C1 segment of cervical spinal cord (tissue), 14 donors: ENCODE measurements around the gene STX12.
"Not testable (repeated sequence)": the region's sequence is repeated elsewhere in the genome, so short reads cannot be mapped to it uniquely, and the experiment has no call there.

Experiments
- DNase-seq, 14 donors: peaks; one replicate each; lab custom pipeline; 2025; lab: John Stamatoyannopoulos, UW

The STX12 gene

DNA sequence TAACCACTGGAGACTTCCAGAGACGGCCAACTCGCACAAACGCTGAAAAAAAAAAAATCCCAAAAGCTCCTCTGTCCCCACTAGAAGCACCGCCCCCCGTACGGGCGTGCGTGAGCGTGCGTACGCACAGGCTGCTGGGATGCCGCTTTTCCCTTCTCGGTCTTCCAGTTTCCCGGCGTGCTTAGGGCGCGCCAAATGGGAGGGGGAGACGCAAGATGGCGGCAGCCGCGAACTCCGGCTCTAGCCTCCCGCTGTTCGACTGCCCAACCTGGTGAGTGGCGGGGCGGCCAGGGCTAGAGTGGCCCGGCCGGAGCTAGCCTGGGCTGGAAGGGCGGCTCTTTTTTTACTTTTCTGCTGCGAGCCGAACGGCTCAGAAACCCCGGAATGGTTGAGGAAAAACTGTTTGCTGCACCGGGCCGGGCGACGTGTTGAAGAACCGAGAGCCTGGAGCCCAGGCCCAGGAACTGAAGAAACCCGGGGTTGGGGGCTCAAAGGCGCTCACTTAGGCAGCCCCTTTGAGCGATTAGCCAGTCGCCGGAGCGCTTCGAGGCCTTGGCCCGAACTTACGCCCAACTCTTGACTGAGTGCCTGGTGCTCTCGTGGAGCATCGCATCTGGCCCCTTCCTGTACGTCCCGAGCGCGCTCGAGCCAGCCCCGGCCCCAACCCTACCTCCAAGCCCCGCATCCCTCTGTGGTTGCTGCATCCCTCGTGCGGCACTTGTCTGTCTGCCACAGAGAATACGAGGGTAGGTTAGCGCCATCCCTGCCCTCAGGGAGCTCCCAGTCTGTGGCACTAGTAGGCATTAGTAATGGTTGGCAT, 57.8 kb downstream of the STX12 start, which contains the start of gene PPP1R8:
TSS of gene PPP1R8 (plus strand) at position 162 of the 820 bp plus-strand sequence. CDS start at position 216, 54 bp downstream.
- DNase-seq: peak; percentile 38 to 92 (median 88)

DNA sequence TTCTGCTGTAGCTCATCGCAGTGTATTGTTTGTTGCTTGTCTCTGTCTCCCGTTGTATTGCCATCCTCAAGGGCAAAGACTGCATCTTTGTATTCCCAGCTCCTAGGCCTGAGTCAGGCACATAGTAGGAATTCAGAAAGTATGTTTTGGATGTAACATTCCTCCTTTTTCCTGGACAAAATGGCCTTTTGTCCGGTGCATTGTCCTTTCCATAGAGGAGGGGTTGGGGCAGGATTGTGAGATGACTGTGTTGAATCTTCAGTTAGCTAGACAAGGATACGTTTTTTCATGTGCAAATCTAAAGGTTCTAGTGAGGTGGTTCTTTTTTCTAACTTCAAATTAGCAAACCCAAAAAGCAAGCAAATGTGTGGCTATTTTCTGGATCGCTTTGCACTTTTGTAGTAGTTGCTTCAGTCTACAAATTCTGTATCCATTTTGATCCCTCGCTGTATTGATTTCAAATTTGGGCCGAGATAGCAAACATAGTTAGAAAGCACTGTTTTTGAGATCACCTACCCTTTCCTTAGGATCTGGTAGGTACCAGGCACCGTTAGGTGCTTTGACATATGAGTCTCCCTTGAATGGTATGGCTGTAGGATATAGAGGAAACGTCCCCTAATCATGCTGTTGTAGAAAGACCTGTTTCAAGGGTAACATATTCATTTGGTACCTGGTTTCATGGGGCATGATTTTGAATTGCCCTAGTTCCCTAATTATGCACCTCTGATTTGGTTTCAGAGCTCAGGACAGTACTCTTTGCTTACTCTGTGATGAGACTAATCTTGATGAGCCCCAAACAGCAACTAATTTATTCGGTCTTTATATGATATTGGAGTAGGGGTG, 58.8 kb downstream of the STX12 start:
- DNase-seq: no peak

DNA sequence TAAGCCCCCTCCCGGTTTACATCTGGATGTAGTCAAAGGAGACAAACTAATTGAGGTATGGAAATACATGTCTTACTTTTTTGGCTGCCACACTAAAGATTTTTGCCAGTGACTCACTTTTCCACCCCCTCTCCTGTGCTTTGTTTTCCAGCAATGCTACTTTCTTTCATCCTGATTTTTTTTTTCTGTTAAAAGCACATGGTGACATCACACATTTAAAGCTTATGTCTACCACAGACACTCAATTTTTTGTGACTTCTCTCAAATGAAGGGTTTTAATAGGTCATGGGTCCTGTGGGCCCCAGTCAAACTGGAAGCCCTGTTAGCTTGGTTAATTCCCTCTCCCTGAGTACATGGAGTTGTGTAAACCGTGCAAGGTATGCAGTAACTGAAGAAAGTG, 59.7 kb downstream of the STX12 start:
- no peak for DNase-seq

DNA sequence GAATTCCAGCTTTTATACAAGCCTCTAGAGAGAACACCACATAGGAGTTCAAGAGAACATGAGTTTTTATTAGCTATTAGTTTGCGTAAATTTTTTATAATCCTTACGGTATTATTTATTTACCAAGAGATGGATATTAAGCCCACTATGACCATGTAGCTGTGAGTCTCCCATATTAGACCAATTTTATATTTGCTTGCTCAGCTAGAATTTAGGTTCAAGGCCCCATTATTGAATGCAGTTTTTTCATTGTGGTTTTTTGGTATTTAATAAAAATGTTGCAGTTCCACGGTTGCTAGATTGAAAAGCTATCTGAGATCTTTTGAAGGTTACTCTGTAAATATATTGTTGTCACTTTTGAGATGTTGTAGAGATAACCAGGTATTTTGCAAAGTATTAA, 60.5 kb downstream of the STX12 start:
- no peak for DNase-seq

DNA sequence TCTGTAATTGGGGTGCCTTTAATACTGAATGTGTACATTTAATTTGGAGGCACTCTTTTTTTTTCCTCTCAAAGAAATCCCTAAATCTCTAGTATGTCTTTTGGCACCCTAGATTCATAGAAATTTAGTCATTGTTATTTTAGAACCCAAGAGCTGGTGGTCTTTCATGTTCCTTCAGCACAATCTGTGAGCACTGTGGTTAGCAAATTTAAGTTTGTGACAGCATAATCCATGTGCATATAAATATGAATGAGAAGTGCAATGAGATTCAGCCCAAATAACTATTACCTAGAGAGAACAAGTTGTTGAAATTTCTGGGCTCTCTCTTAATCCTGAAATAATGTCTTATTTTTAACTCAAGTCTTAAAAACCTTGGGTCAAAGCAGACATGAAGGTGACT, 62.0 kb downstream of the STX12 start:
- DNase-seq: no peak

DNA sequence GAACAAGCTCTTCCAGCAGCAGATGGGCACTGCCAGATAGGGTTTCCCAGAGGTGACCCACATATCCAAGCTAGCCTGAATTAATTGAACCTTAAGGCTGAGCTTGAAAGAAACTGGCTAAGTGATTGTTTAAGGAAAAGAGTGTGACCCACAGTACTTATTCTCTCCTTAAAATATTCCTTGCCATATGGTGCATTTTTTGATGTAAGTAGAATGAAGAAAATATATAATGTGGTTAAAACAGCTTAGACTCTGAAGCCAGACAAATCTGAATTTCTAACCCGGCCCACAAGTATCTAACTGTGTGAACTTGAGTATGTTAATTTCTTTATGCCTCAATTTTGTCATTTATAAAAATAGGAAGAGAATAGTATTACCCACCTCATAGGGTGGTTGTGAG, 62.5 kb downstream of the STX12 start:
- no peak for DNase-seq

DNA sequence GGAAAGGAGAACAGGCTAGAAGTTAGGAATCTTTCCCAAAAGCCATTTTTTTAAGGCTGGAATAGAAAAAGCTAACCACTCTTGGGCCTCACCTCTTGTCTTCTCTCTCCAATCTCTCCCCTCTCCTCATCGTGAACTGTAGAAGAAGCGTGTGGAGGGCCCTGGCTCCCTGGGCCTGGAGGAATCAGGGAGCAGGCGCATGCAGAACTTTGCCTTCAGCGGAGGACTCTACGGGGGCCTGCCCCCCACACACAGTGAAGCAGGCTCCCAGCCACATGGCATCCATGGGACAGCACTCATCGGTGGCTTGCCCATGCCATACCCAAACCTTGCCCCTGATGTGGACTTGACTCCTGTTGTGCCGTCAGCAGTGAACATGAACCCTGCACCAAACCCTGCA, 76.9 kb downstream of the STX12 start:
- no peak for DNase-seq

DNA sequence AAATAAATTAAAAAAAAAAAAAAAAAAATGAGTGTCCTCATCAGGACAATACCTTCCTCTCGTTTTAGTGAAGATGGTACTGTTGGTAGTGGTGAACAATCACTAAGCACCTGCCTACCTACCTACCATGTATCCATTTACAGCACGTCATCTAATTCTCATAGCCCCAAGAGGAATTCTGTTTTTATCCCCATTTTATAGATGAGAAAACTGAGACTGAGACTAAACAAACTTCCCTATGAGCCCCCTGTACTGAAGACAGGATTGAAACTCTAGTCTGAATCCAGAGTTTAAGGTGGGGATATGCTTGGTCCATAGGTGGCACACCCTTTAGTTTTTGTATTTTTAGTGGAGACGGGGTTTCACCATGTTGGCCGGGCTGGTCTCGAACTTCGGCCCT, 82.1 kb downstream of the STX12 start:
- DNase-seq: no peak

DNA sequence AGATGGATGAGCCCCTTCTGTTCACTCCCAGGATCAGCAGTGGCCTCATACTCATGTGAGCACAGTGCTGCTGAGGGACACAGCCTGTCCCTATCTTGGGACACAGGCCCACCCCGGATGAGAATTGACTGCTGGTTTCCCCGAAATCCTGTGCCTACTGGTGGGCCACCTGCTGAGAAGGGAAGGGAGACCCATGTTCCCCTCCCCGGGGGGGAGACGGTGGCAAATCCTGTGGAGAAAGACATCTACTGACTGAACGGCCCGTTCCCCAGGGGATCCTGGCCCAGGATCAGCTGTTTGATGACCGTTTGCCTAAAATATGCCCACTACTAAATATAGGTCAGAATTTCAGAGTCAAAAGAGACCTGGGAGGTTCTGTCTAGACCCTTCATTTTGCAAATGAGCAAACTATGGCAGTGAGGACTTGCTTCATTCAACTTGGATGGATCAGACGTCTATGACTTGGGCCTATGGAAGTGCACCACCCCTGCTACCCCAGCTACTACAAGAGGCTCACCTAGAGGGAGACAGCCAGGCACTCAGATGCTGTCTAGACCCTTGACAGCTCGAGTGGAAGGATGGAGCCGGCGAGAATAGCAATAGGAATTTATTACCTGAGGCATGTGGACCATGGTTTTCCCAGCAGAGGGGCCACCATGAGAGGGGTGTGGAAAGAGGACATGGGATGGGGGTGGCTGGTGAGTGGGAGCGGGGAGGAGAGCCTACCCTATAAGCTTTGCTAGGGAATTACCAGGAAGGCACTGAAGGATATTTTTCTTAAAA, 83.7 kb downstream of the STX12 start:
- DNase-seq: no peak

DNA sequence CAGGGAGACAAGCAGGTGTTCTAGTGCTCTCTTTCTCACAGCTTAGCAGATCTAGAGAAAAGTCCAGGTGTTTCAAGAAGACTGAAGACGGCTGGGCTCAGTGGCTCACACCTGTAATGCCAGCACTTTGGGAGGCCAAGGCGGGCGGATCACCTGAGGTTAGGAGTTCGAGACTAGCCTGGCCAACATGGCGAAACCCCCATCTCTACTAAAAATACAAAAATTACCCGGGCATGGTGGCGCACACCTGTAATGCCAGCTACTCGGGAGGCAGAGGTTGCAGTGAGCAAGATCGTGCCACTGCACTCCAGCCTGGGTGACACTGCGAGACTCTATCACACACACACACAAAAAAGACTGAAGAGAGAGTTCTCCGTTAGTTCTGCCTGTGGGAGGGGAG, 84.5 kb downstream of the STX12 start:
- not testable (repeated sequence) for DNase-seq

DNA sequence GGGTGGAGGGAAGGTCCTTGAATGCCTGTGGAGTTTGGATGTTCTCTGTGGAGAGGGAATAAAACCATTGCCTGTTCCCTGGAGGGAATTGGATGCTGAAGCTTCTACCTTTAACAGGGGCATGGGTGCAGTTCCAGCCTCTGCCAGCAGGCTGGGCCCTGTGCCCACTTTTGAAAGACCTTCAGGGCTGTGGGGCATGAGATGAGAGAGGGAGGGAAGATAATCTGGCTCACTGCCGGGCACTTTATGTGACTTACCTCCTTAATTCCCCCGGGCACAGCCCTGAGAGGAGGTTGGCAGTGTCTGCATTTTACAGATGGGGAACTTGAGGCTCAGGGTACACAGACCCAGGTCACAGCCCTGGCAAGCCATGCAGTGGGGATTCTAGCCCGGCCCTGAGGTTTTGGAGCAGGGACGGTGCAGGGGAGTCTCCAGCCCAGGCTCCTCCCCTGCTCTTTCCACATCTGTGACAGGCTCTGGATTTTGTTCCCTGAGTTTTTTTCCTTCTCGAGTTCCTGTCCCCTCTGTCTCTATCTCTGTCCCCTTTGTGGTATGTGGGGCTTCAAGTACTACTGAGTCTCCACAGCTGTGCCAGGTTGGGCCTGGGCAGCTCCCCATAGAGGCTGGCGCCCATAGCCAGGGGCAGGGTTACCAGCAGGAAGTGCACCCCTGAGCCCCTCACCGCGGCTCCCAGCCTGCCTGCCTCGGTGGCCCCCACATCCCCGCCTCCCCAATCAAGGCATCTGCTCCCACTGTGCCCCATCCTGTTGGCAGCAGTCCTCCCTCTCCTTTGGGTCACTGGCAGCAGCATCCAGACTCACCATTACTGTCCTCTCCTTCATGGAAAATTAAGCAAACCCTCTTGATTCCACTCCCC, 85.3 kb downstream of the STX12 start:
- DNase-seq: peak in 11 of 14 donors; percentile 45 to 83 (median 75)

DNA sequence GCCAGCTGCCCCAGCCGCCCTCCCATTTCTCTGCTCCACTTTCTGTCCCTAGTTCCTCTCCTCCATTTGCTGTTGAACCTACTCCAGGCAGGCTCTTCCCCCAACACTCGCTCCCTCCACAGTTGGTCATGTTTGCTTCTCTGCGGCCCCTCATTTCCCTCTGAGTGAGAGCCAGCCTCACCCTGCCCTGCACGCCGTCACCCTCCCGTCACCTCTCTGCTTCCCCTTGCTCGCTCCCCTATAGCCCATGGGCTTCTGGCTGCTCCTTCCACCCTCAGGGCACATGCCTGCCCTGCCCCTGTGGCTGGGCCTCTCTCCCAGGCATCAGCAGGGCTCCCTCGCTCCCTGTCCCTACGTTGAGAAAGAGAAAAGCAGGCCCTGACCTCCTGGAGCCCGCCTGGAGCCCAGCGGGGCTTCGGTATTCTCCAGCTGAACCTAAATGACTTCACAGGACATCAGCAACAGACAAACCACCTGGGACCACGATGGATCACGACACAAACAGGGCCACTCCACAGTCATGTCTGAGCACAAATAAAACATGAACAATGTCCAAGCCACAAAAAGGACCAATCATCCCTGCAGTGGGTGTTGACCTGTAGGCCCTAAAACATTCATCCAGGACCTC, 86.0 kb downstream of the STX12 start:
- DNase-seq: no peak

DNA sequence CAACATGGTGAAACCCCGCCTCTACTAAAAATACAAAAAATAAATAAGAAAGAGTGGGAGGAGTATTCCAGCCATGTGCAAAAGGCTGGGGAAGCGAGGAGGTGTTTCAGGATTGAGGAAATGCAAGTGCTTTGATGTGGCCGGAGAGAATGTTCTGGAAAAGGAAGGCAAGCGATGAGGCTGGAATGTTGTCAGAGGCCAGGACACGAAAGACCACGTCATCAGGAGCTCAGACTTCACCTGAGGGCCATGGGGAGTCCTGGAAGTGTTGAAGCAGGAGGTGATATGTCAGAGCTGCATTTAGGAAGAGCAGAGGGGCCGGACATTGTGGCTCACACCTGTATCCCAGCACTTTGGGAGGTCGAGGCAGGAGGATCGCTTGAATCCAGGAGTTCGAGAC, 88.4 kb downstream of the STX12 start:
- no peak for DNase-seq

DNA sequence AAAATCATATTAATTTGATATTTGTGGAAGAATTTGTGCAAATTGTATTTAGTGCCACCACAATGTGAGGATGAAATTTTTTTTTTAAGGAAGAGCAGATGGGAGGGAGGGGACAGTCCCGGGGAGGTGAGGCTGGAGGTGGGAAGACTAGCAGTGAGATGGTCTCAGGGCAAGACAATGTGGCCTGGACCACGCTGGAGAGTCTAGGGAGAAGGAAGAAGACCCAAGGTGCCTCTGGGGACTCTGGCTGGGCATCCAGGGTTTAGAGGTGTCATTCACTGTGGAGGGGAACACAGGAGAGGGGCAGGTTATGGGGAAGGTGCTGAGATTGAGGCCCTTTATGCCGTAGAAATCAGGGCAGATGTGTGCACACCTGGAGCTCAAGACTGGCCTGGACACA, 89.0 kb downstream of the STX12 start:
- no peak for DNase-seq

DNA sequence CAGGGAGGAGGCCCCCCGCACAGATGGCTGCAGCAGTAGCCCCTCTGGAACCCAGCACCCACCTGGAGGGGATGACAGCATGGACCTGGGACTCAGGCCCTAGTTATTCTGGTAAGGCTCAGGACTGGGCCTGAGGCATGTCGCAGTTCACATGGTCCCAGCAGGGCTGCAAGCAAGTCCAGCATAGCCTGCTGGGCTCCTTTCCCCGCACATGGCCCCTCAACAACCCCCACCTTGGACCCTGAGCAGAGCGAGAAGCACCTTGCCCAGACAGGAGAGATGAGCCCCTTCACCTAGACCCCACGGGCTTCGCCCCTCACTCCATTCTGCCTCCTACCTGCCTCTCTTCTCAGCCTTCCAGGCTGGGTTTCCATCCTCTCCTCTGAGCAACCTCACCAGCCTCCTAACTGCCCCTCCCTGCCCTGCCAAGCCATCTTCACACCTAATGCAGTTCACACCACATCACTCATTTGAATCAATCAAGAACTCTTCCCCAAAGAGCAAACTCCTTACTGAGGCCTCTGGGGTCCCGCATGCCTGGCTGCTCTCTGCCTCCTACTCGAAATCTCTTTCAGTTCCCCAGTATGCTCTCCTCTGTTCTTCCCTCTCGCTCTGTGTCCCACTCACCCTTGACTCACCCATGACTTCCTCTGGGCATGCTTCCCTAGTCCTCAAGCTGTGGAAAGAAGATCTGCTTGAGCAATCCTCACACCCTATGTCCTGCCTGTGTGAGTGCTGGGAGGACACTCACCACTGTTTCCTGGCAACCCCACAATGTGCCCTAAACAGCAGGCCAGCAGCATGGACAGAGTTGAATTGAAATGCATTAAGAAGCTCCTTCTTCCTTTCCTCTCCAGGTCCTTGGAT, 89.9 kb downstream of the STX12 start:
- DNase-seq: peak in 9 of 14 donors; percentile 13 to 68 (median 46)

DNA sequence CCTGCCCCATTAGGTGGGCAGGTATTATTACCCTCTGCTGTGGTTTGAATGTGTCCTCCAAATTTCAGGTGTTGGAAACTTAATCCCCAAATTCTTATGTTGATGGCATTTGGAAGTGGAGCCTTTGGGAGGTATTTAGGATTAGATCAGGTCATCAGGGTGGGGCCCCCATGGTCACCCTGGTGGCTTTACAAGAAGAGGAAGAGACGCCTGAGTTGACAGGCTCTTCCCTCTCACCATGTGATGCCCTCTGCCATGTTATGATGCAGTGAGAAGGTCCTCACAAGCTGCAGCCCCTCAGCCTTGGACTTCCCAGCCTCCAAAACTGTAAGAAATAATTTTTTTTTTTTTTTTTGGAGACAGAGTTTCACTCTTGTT, 90.5 kb downstream of the STX12 start:
- DNase-seq: no peak

DNA sequence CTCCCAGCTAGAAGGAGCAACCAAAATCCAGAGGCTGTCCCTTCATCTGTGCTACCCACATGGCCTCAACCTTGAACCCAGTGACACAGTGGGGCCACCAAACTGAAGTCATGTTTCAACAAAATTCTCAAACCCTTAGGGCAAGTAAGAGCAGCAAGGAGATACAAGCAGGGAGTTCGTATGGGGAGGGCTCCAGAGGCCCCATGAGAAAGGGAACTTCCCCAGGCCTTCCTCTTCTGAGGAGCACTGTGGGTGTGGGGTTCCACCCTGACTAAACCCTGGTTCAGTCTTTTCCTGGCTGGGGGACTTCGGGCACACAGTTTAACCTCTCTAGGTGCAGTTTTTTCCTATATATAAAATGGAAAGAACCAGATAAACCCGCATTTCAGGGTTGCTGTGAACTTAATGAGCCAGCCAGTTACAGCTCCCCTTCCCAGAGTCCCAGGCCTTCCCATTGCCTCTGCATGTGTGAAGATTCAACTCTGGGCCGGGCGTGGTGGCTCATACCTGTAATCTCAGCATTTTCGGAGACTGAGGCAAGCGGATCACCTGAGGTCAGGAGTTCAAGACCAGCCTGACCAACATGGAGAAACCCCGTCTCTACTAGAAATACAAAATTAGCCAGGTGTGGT, 91.4 kb downstream of the STX12 start:
- DNase-seq: peak in 2 of 14 donors; percentile 14 to 29

DNA sequence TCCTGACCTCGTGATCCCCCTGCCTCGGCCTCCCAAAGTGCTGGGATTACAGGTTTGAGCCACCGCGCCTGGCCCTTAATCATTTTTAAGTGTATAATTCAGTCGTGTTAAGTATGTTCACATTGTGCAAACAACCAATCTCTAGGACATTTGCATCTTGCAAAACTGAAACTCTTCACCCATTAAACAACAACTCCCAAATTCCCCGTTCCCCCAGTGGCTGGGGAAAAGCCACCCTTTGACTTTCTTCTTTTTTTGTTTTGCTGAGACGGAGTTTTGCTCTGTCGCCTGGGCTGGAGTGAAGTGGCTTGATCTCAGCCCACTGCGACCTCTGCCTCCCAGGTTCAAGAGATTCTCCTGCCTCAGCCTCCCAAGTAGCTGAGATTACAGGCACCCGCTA, 92.8 kb downstream of the STX12 start:
- DNase-seq: no peak

DNA sequence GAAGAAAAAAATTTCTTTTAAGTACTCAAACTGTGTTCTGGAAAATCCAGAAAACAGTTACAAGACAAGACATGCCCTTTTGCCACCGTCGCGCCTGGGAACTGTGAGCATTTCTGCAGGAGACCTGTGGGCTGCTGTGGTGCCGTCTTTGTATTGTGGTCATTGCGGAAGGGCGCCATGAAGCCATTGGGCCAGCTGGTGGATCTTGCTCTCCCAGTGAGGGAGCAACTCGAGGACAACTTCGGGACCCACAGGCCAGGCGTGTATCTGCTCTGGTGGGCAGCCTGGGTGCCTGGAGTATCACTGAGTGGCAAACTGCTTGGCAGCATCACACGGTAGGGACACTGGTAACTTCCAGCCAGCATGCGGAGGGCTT, 95.5 kb downstream of the STX12 start:
- DNase-seq: no peak
